Pancreas (tissue), 10 donors: ENCODE measurements around the gene ITGB7. TPM values are rescaled to one million over a fixed set of nuclear protein-coding genes. Genes with fewer than 3 reads are reported as not detected.

Source experiments
- ATAC-seq, 4 donors: fragments of 200-7000 bp; cut with Tn5 transposase; one replicate each; pipeline versions ENCODE4 v1.8.0 to v1.9.1; 2020; ENCODE audit warnings: mild to moderate bottlenecking in 4 of 4, moderate library complexity in 4 of 4
- DNase-seq, 6 donors: peaks; one replicate each; pipeline ENCODE4 v3.0.0-alpha.2; 2020
- FAIRE-seq: peaks from 2 replicates; lab custom pipeline; 2012; peaks lifted over from hg19 to GRCh38; lab: Jason Lieb, UNC
- H3K27ac ChIP-seq, 4 donors: fragments of 200-600 bp; sonication (generic); 1 replicate in 3 of 4; 2 replicates in 1 of 4; pipeline versions ENCODE4 v1.5.0 to v1.8.0; 2020
- H3K27me3 ChIP-seq, 4 donors: fragments of 200-600 bp; one replicate each; pipeline ENCODE4 v1.8.0; 2021
- H3K36me3 ChIP-seq, 3 donors: fragments of 200-600 bp; sonication (generic) in 1 of 3; one replicate each; pipeline versions ENCODE4 v1.5.0 to v1.8.0; 2020 to 2021
- H3K4me1 ChIP-seq, 3 donors: fragments of 200-600 bp; one replicate each; pipeline ENCODE4 v1.8.0; 2021
- H3K4me3 ChIP-seq, 4 donors: fragments of 200-600 bp; sonication (generic) in 2 of 4; one replicate each; pipeline versions ENCODE4 v1.5.0 to v1.8.0; 2020 to 2021
- H3K9me3 ChIP-seq, 4 donors: fragments of 200-600 bp; one replicate each; pipeline ENCODE4 v1.8.0; 2021
- WGBS, 2 donors: extraction: QIAGEN DNeasy Blood & Tissue Kit; methylation state at CpG; one replicate each; pipeline ENCODE4 v1.1.7; 2013; 5-methylcytosine and 5-hydroxymethylcytosine counted together
- intact Hi-C, 3 donors: fragments of 100-400 bp; cut with DNase I; formaldehyde crosslinking; loops; one replicate each; pipeline versions ENCODE4 v1.11.1 to v1.14.2; 2022
- polyA plus RNA-seq, 2 donors: library from polyadenylated mRNA; stranded (reverse); fragments of 200-250 nt; gene quantifications; one replicate each; pipeline ENCODE4 v1.2.3, GENCODE V29; 2013
- total RNA-seq, 6 donors: library from RNA; stranded (reverse); fragmentation: NEBNext Ultra II Directional in 4 of 6; extraction: Animal tissue kit (Norgen Biotek cat#: 25700) in 4 of 6; gene quantifications; one replicate each; pipeline versions ENCODE4 v1.2.1 to v1.2.4, GENCODE V29; 2021 to 2023
- TF ChIP-seq, protein P1 (sequence below), 4 donors: fragments of 200-600 bp; sonication (generic) in 3 of 4; IDR thresholded peaks; one replicate each; pipeline versions ENCODE4 v1.5.0 to v1.8.0; 2021; ENCODE audit warnings: antibody characterized with exemption in 4 of 4
- donor health status: healthy with polysubstance abuse.
- donor health status: DM: no; HTN: no; CAD: no; lungs with moderate emphysema.
- donor health status: DM: no; HTN: no; CAD: no.
- donor health status: control.
- donor health status: control.
- donor health status: Bipolar disorder and iron deficiency.
- donor health status: DM: yes; HTN: yes; CAD: no.
- donor health status: DM: no; HTN: no; CAD: no.
- donor health status: DM: no; HTN: no; CAD: no.
- donor health status: DM: yes; HTN: yes; CAD: no.

ITGB7 gene
- total and polyA plus RNA-seq, 8 donors = 1.1 to 1.8 (median 1.6) TPM

DNA sequence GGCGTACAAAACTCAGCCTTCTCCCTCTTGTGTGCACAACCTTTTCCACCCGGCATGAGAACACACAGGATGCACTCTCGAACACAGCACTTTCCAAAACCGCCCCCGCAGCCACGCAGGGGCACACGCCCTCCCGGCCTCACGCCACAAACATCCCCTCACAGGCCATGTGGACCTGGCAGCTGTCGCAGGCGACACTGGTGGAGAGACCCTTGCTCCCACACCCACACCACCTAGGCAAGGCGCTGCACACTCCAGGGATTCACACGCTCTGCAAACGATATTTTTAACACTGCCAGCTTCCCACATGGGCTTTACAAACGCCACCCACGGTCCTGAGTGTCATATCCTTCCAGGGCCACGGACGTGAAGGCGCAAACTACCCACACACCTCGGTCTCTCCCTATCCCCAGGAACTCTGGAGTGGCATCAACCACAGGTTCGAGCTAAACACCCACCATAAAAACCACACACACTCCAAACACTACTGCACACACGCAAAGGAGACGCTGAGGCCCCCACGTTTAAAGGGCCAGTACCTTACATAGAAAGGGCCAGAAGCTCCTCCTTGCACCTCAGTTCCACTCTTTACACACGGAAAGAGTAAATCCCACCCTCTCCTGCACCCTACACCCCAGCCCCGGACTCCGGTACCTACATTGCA is 12.4 kb upstream of the ITGB7 start:
- FAIRE-seq = no peak

DNA sequence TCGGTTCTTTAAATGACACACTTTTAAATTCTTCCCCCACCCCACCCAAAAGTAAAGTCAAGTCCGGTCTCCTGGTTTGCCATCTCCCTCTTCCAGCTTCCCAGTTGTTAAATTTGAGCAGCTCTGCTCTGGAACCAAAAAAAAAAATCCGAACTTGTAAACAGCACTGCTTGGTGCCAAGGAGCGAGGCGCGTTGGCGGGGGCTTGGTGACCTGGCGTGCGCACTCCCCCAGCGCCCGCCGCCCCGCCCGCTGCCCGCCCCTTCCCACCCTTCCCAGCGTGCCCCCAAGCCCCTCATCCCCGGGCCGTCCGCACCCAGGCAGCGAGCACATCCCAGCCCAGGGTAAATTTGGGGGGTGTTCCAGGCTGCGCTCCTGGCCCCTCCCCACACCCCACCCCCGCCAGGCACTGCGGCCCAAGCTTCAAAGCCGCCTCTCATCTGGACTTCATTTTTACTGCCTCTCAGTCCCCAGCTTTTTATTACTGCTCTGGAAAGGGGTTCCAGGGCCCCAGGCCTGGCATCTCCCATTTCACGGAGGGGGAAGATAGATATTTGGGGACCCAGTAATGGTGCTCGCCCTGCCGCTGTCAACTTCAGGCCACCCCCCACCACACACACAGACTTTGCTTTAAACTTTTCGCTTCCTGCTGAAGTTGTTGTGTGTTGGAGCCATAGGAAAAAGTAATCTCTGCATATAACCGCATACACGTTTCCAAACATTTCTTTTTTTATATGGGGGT is 11.7 kb upstream of the ITGB7 start:
- DNase-seq (peak in 1 of 6 donors; percentile 33), FAIRE-seq (no peak), ATAC-seq (no peak)
- Histone ChIP-seq H3K4me3 (peak overlapping the region in 3 of 4 donors; percentile 49 to 66 (median 60)), H3K36me3 (peaks cover 0 to 4% (median 0%) of the 10 kb centered on the region in 3 donors), H3K4me1 (peaks cover 0 to 17% (median 5%) of the 10 kb centered on the region in 3 donors), H3K9me3 (no peaks in the 10 kb centered on the region), H3K27ac (peak overlapping the region in 1 of 4 donors; percentile 98), H3K27me3 (no peaks in the 10 kb centered on the region)
- TF ChIP-seq, protein P1, sequence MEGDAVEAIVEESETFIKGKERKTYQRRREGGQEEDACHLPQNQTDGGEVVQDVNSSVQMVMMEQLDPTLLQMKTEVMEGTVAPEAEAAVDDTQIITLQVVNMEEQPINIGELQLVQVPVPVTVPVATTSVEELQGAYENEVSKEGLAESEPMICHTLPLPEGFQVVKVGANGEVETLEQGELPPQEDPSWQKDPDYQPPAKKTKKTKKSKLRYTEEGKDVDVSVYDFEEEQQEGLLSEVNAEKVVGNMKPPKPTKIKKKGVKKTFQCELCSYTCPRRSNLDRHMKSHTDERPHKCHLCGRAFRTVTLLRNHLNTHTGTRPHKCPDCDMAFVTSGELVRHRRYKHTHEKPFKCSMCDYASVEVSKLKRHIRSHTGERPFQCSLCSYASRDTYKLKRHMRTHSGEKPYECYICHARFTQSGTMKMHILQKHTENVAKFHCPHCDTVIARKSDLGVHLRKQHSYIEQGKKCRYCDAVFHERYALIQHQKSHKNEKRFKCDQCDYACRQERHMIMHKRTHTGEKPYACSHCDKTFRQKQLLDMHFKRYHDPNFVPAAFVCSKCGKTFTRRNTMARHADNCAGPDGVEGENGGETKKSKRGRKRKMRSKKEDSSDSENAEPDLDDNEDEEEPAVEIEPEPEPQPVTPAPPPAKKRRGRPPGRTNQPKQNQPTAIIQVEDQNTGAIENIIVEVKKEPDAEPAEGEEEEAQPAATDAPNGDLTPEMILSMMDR (IDR thresholded peaks at IDR 0.05) = no peak
- intact Hi-C loops = loop anchor here (5.0 to 10.0 kb wide), 2 partner anchors 34 to 66 kb away; a partner anchor contains a TSS
- 73 to 74% methylated on average over 30 of the region's 30 CpGs for WGBS, 2 donors

More for the DNA sequence above, 12.4 kb upstream of the ITGB7 start:
- 18 to 20% methylated on average over 27 of the region's 27 CpGs for WGBS, 2 donors
- peak overlapping the region in 3 of 4 donors; percentile 33 to 98 (median 97) for H3K27ac ChIP-seq
- no peaks in the 10 kb centered on the region for H3K9me3 ChIP-seq
- TF ChIP-seq, protein P1 (IDR thresholded peaks at IDR 0.05) = no peak
- intact Hi-C loops = loop anchor here (5.0 to 10.0 kb wide), 2 partner anchors 33 to 65 kb away; a partner anchor contains a TSS
- peaks cover 0 to 21% (median 5%) of the 10 kb centered on the region in 3 donors for H3K4me1 ChIP-seq
- peak in 1 of 6 donors; percentile 41 for DNase-seq
- H3K4me3 ChIP-seq = peak overlapping the region; percentile 42 to 66 (median 54)
- peaks cover 0 to 4% (median 0%) of the 10 kb centered on the region in 3 donors for H3K36me3 ChIP-seq
- ATAC-seq = peak in 1 of 4 donors; percentile 2
- H3K27me3 ChIP-seq = no peaks in the 10 kb centered on the region

DNA sequence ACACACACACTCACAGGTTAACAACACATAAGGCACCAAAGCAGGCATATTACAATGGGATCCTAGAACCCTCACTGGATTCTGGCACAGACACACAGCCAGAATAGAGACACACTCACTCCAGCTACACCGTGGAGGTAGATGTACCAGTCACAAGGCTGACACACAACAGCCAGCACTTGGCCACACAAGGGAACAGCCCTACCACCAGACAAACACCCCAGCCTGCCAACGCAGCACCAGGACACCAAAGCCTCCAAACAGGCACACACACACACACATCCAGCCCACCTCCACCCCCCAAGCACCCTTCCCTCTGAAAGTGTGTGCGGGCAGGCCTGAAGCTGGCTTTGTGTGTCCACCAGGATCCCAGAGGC is 10.9 kb upstream of the ITGB7 start:
- FAIRE-seq (no peak), ATAC-seq (no peak), DNase-seq (no peak)
- intact Hi-C loops = loop anchor here (5.0 to 10.0 kb wide), 2 partner anchors 34 to 67 kb away; a partner anchor contains a TSS
- no peak overlapping the region for H3K27ac ChIP-seq
- TF ChIP-seq, protein P1 (IDR thresholded peaks at IDR 0.05) = no peak
- H3K9me3 ChIP-seq = no peaks in the 10 kb centered on the region
- H3K4me1 ChIP-seq = peaks cover 0 to 13% (median 5%) of the 10 kb centered on the region in 3 donors
- no peaks in the 10 kb centered on the region for H3K27me3 ChIP-seq
- no peak overlapping the region for H3K4me3 ChIP-seq
- WGBS, 2 donors = 50 to 64% methylated on average over 3 of the region's 3 CpGs
- peaks cover 0 to 4% (median 0%) of the 10 kb centered on the region in 3 donors for H3K36me3 ChIP-seq

GRCh38 chr12:53217051-53217930 is 10.2 kb upstream of the ITGB7 start:
- no peak overlapping the region for H3K4me3 ChIP-seq
- DNase-seq (peak in 1 of 6 donors; percentile 29), FAIRE-seq (no peak), ATAC-seq (no peak)
- no peak overlapping the region for H3K27ac ChIP-seq
- H3K27me3 ChIP-seq = no peaks in the 10 kb centered on the region
- no peaks in the 10 kb centered on the region for H3K9me3 ChIP-seq
- 67 to 71% methylated on average over 19 of the region's 19 CpGs for WGBS, 2 donors
- peaks cover 0 to 4% (median 0%) of the 10 kb centered on the region in 3 donors for H3K36me3 ChIP-seq
- TF ChIP-seq, protein P1 (IDR thresholded peaks at IDR 0.05) = no peak
- peaks cover 0 to 13% (median 5%) of the 10 kb centered on the region in 3 donors for H3K4me1 ChIP-seq
- intact Hi-C loops = loop anchor here (5.0 to 10.0 kb wide), 2 partner anchors 35 to 68 kb away; a partner anchor contains a TSS
